ENCODE results near the gene FYN. TPM values are rescaled to one million over a fixed set of nuclear protein-coding genes. Genes with fewer than 3 reads are reported as not detected.

The FYN gene
- total RNA-seq, 1 experiment from 2014 or later: 18.5 TPM

GRCh38 chr6:111626441-111626840 is 246.8 kb downstream of the FYN start:
- H3K27ac ChIP-seq (ENCODE audit: low read depth, low read length): no peak overlapping the region
- no peak for ATAC-seq
- H3K4me1 ChIP-seq (ENCODE audit: control insufficient read depth in 1 of 2, insufficient read depth in 2 of 2, low read length in 2 of 2): peaks cover 0 to 5% of the 10 kb centered on the region in 2 experiments; a peak in 1 of 4 replicates
- DNase-seq (ENCODE audit: low read depth, low spot score): no peak
- ChIA-PET RAD21 (ENCODE audit: low non-redundant PET in 1 of 2, low total read pairs in 2 of 2, uncharacterized antibody in 2 of 2, unreplicated experiment in 2 of 2) (no interaction called here), POLR2A (no interaction called here), CTCF (no interaction called here)
- no peak overlapping the region for H3K4me3 ChIP-seq (replicated peaks in 1 of 2; ENCODE audit: low read depth in 1 of 2, low read length in 2 of 2)
- no TSS peak for BruUV-seq (replicated peaks)
- no peaks in the 10 kb centered on the region for H3K9me2 ChIP-seq (ENCODE audit: insufficient read depth)
- no peak overlapping the region for H2AFZ ChIP-seq (ENCODE audit: low read depth, low read length, poor library complexity, severe bottlenecking)
- H3K79me2 ChIP-seq (ENCODE audit: insufficient read depth, low read length): no peaks in the 10 kb centered on the region
- H3K9me3 ChIP-seq (ENCODE audit: control insufficient read depth in 1 of 2, insufficient read depth in 1 of 2, low read depth in 1 of 2, low read length in 2 of 2): no peaks in the 10 kb centered on the region
- no peak for TF ChIP-seq EGR1 (IDR thresholded peaks at IDR 0.05; ENCODE audit: low read depth)
- no peak for TF ChIP-seq ELF1 (IDR thresholded peaks at IDR 0.05; ENCODE audit: borderline replicate concordance, low read depth)
- no peak for TF ChIP-seq SIN3A (IDR thresholded peaks at IDR 0.05; ENCODE audit: low read depth)
- no peak for TF ChIP-seq POLR2AphosphoS5 (IDR thresholded peaks at IDR 0.05; ENCODE audit: low read depth, low read length)
- TF ChIP-seq REST (IDR thresholded peaks at IDR 0.05; ENCODE audit: low read depth): no peak
- no peak for TF ChIP-seq RAD21 (IDR thresholded peaks at IDR 0.05; ENCODE audit: low read depth)
- TF ChIP-seq SRF (IDR thresholded peaks at IDR 0.05; ENCODE audit: low read depth): no peak
- no peak overlapping the region for H3K9ac ChIP-seq (ENCODE audit: low read length)
- no peaks in the 10 kb centered on the region for H3K27me3 ChIP-seq (ENCODE audit: insufficient read depth, low read length)
- H4K20me1 ChIP-seq (ENCODE audit: insufficient read depth): no peaks in the 10 kb centered on the region
- no peaks in the 10 kb centered on the region for H3K36me3 ChIP-seq (ENCODE audit: control insufficient read depth in 1 of 2, insufficient read depth in 2 of 2, low read length in 2 of 2)
- intact Hi-C loops (cut with micrococcal nuclease): no loop called here
- H3K4me2 ChIP-seq (ENCODE audit: low read length): no peak overlapping the region
